Thyroid gland (tissue), 4 donors: ENCODE data around the gene LRFN2.

Source experiments
- CTCF ChIP-seq, 6 experiments: fragments of 200-600 bp in 3 of 6; fragments of 450-650 bp in 3 of 6; sonication (generic) in 3 of 6; IDR thresholded peaks; one replicate each; pipeline ENCODE4 v1.5.1; 2016 to 2019; ENCODE audit warnings: antibody characterized with exemption in 6 of 6, mild to moderate bottlenecking in 2 of 6, inconsistent platforms in 1 of 6, moderate library complexity in 1 of 6
- POLR2A ChIP-seq, 2 donors: fragments of 450-650 bp; IDR thresholded peaks; one replicate each; pipeline ENCODE4 v1.6.1; 2017; ENCODE audit warnings: antibody characterized with exemption in 2 of 2, mild to moderate bottlenecking in 2 of 2, moderate library complexity in 1 of 2

- no peak for TF ChIP-seq CTCF (IDR thresholded peaks at IDR 0.05)
- TF ChIP-seq POLR2A (IDR thresholded peaks at IDR 0.05) = no peak
Measured at GRCh38 chr6:40440053-40440452, 147.1 kb downstream of the LRFN2 start.
